Inflammatory macrophage treated with lipopolysaccharide for 1 hour (primary cell): ENCODE measurements around the gene KHDC4.

Source experiments
- DNase-seq, 2 donors: peaks; one replicate each; pipeline ENCODE4 v3.0.0-alpha.2; 2020 to 2022

Gene KHDC4

DNA sequence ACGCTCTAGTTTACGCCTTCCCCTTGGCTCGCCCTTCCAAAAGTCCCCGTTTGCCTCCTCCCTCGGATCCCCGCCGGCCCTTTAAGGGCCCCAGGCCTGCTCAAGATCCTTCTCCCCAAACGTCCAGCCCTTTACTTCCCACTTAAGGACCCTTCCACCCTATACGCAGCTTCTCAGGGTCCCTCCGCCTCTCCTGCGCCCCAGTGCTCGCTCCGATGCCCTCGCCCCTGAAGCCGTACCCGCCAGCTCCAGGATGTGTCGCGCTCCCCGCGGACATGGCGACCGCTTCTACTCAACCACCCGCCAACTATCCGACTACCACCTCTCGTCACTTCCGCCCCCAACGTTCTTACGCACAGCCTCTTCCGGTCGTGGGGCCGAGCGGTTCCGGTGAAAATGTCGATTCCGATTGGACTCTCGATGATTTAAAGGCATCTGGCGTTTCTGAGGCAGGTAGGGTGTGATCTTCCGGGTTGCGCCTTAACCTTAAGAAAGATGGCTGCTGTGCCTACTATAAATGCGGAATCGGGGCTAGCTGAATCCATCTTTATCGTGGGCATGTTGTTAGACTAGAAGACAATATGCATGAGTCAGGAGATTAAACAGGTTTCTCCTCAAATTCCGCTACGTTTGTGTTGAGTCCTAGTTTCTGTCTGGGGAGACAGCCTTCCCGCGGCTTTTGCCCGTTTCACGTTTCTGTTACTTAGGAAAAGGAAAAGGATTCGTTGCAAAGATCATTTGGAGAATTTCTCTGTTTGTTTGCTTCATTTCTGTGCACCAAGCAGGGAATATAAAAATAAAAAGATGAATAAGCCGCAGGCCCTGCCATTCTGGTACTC, at the start of gene KHDC4:
Gene KHDC4 (minus strand): TSS at position 317 of the 839 bp plus-strand sequence. CDS start 40 bp downstream, at position 277.
- DNase-seq, result peak; percentile 97 to 98

- DNase-seq, result no peak
These were observed 49.2 kb upstream of the KHDC4 start for GRCh38 chr1:155983191-155984024.

GRCh38 chr1:155982106-155982505, 47.9 kb upstream of the KHDC4 start:
- DNase-seq, result no peak

DNA sequence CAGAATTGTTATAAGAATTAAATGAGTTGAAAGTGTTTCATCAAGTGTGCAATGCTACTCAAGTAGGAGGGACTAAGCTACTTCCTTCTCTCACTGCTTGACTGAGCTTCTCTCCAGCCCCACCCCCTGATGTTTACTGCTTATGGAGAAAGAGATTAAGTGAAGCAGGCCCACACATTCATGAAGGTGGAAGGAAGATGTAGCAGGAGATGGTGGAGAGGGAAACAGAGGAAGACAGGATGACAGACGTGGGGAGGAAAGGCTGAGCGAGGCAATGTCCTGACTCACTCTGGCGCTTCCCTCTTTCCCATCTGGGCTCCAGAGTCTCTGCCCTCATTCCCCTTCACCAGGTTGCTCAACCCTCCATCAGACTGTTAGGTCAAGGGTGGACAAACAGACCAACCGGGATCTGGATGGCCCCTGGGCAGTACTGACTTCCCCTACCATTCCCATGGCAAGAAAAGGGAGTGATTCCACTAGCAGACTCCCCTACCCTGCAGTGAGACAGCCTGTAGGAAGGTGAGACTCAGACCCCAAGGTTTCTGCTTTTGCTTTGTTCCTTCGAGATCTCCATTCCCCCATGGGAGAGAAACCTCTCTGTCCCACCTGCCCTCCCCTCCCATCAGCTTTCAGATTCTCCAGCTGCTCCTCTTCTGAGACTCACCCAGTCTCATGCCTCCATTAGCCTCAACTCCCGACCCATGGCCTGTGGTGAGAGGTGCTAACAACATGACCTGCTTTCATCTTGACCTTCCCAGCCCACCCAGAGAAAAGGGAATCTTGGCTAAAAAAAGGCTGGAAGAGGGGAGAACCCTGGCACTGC, 47.3 kb upstream of the KHDC4 start:
- peak; percentile 70 to 87 for DNase-seq

- no peak for DNase-seq
These were observed 45.6 kb upstream of the KHDC4 start for GRCh38 chr1:155979597-155980343.

DNA sequence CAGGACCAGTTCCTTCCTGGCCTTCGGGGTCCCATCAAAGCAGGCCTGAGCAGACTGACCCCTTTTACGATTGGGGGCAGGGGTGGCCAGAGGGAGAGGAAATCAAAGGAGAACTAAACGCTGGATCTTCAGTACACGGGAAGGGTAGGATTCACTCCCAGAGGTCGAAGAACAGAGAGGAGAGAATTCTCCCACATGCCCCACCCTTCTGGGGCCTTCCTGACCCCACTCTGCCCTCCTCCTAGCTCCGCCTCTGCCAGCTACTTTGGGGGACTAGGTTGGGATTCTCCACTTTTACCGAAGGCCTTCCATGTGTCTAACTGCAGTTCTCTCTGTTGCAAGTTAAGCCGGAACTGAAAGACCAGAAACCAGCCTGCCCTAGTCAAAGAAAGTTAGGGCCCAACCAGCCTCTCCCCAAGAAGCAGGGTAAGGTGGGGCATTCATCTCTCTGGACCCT, 44.8 kb upstream of the KHDC4 start:
- DNase-seq, result peak; percentile 92 to 97

DNA sequence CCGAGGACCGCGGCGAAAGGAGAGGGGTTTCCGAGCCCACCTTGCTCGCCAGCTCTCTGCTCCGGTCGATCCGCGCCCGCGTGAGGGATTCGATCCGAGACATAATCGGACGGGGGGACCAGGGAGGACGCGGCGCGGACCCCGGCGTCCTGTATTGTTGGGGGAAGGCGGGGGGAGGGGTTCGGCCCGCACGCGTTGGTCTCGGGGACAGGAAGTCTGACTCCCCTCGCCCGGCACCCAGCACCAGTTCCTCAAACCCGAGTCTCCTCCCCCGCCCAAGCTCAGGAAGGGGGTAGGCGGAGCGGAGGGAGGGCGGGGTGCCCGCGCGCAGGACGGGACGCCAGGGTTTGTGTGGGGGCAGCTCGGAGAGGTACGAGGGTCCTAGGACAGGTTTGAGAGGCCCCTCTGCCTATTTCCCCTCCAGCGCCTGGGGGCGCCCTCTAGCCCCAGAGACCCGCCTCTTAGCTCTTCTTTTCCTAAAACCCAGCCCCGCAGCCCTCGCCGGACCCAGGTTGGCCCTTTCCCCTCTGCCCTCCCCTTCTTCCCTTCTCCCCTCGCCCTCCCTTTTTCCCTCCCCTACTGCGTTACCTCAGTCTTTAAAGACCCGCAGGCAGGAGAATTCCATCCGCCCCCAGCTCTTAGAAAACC, 44.2 kb upstream of the KHDC4 start, which contains the start of gene ARHGEF2:
Gene ARHGEF2 (minus strand): TSS at position 223 of the 648 bp plus-strand sequence. CDS start 120 bp downstream, at position 103.
- peak; percentile 80 to 87 for DNase-seq

DNA sequence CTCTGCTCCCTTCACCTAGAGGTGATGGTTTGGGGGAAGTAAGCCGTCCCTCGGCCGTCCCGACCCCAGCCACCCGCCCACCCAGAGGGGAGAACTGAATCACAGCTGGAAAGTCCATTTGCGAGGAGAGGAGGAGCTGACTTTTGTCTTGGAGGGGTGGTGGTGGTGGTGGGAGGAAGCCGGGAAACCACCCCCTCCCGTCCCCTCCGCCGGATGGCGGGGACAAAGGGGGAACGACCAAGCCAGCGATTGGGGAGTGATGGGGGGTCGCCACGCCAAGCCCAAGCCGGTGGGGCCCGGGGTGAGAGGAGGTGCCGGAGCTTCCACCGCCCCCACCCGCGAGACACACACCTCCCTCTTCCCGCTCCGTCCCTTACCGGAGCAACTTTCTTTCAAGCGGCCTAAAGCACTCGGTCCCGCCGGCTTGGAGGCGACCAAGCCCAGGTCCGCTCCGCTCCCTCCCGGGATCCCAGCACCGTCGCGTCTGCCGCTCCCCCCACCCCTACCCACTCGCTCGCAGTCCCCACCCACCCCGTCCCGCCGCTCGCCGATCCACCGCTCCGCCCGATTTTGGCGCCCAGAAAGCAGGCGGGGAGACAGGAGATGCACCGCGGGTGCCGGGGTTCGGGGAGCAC, 43.6 kb upstream of the KHDC4 start:
- peak; percentile 85 to 95 for DNase-seq

DNA sequence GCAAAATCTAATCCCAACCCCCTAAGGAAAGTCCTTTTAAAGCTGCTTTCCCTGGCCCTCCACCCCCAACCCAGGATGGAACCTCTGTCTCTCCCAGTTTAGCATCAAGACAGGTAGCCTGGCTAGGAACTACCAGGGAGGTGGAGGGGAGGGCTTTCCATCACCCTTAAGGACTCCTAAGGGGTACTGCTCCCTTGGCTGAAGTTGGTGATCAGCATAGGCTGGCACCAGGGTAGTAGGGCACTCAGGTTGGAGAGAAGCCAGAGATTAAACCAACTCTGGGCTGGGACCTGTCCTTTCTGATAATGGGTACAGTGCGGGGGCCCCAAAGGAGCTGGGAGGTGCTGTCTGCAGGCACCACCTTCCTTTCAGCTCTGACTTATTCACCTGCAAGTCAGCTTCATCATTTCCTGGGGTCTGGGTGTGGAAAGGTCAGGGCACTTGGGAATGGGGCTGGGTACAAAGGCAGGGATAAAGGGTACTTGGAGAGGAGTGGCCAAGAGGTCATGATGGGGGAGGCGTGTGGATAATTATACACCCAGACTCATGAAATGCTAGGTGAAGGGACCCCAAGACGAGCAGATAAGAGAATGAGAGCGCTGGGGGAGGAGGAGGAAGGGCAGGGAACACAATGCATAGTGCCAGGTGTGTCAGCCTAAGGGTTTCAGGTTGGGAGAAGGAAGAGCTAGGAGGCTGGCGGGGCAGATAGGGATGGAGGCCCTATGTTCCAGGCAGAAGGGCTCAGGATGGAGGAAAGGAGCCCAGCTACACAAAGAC, 42.9 kb upstream of the KHDC4 start:
- DNase-seq, result no peak

DNA sequence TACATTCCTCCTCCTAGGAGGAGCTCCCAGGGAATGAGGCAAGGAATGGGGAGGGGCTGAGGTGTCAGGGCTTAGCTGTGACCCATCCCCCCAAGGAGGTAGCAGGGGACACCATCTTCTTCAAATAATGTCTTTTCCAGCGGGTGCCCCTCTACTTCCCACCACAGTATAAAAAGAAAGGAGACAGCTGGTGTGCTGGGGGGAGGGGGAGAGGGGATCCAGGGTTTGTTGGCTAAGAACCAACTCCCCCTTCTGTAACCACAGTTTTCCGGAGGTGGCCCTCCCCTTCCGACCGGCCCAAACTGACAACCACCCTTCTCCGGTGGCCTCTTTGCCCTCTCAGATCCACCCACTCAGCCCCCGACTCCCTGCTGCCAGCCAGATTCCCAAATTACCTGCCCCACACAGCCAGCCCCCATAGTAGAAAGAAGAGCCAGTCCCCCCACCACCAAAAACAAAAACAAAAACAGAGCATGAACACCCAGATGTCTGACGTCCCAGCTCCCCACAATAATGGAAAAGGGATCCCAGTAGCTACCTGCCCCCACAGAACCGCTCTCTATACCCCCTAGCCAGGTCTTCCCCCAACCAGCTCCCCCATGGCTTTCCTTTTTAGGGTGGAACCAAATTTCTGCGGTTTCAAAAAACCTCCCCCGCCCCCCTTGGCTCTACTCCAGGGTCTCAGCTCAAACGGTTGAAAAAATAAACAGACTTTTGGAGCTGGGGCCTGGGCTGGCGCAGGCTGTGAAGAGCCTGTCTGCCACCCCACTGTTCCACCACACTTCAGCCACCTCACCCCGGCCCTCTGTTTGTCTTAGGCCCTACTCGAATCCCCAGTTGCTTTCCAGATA, 42.1 kb upstream of the KHDC4 start:
- DNase-seq, result peak; percentile 44 to 49

DNA sequence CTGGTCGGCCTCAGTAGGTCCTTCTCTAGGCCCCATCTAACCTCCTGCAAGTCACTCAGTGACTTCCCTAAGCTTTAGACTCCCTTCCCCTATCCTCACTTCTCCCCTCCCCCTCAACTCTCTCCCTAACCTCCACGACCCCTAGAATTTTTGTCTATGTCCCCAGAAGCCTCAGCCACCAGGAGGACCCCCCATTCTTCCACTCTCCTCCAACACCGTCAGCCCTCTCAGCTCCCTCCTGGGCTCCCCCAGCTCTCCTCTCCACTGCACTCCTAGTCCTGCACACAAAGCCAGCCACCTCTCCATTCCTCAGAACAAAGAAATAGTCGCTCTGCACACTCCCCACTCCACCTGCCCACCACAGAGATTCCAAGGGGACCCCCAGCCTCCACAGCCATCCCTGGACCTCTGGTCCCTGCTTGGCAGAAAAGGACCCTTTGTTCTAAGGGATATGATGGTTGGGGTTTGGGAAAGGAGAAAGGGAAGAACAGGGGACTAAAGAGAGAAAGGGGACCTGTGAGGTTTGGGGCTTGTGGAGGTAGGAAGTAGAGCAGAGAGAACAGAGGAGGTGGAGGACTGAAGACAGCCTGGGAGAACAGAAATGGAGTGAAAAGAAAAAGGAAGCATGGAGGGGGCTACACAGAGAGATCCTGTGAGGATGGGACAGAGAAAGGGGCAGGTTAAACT, 41.3 kb upstream of the KHDC4 start:
- no peak for DNase-seq

DNA sequence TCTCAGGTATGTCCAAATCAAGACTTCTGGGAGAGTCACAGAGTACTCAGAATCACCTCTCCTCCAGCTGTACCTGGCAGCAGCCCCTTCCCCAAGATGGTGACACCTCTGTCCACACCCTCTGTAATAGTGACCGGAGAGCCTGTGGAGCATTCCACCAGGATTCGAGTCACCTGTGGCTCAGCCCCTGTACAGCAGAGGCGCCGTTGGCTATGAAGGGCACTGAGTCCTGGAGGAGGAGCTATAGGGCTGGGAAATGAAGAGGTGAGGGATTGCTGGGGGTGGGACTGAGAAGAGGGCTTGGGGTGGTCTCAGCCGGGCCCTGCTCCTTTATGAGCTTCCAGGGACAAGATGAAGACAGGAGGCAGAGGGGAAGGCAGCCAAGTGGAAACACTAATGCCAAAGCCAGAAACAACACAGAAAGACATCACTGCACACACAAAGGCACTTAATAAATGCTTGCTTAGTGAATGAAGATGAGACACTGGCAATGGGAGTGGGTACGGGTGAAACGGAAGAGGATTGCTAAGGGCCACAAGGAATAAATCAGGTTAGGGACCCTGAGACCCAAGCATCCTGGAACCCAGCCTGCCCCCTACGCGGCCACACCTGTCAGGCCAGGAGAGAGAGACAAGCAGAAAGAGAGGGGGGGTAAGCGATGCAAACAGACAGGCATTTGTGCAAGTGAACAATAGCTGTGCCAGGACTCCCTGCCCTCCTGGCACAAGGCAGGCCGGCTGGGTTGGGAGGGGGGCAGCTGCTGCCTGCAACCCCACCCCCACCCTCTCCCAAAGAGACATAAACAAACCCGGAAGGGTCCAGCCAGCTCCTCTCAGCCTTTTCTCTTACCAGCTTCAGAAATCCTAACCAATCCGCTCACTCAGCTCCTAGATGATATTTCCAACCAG, 40.2 kb upstream of the KHDC4 start:
- no peak for DNase-seq

- no peak for DNase-seq
These were observed 39.5 kb upstream of the KHDC4 start for GRCh38 chr1:155973723-155974122.

DNA sequence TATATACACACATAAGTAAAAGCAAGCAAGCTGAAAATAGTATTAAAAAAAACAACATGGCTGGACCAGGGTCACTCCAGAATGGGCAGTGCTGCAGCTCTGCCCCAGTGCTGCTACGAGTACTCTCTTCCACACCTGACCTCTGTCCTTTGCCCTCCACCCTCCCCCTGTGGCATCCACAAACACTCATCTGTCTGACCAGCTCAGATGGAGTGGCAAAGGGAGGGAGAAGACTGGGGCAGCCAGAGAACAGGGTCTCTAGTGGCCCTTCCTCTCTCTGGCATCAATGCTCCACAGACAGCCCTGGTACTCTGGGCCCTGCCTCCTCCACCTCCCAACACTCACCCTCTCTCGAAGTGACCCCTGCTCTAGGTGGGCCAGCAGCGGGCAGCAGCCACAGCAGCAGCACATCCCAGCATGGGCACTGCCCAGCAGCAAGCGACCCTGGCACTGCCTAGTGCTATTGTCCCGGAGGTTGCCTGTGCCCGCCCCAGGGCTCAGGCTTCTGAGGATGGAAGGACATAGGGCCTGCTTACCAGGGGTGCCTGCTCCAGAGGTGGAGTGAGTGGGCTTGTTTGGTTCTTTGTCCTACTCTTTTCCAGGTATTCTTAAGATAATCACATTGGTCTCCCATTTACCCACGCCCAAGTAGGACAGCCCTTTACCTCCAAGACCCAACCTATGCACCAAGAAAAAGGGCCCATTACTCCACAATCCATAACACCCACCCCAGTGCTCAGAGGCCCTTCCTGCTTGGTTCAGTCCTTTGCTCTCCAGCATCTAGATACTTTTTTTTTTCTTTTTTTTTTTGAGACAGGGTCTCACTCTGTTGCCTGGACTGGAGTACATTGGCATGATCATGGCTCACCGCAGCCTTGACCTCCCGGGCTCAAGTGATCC, 37.9 kb upstream of the KHDC4 start:
- no peak for DNase-seq

DNA sequence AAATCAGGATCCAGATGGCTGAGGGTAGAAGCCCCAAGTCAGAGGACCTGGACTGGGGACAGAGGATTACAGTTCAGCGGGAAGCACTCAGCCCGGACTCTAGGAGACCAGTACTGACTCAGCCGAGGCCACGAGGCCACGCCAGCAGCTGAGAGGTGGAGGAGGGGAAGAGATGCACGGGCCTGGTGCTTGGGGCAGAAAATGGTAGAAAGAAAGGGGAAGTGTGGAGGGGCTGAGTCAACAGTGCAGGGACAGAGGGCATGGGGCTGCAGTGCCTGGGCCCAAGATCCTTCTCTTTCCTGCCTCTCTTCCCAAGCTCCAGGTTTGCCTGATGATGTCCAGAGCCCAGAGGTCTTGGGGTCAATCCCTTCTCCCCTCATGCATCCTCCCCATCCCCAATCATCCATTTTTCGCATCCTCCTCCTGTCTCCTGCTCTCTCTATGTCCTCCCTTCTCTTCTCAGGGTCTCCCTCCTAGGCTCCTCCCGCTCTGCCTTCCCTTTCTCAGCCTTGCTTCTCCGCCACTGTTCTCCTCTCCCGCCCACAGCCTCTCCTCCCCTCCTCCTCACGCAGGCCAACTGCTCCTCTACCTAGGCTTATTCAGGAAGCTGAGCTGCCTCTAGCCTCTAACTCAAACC, 36.4 kb upstream of the KHDC4 start:
- DNase-seq, result peak; percentile 93 to 94

GRCh38 chr1:155969377-155969791, 35.2 kb upstream of the KHDC4 start:
- DNase-seq, result no peak
